Measurements from ENCODE around the gene MEGF11. TPM values are rescaled to one million over a fixed set of nuclear protein-coding genes. Genes with fewer than 3 reads are reported as not detected.

The MEGF11 gene
- polyA plus RNA-seq, 1 experiment, result 0.04 TPM

GRCh38 chr15:66198757-66199156, 54.8 kb downstream of the MEGF11 start:
- Histone ChIP-seq H3K36me3 (ENCODE audit: control insufficient read depth, insufficient read depth, low read length) (no peaks in the 10 kb centered on the region), H3K27me3 (ENCODE audit: control insufficient read depth, insufficient read depth, low read length) (peaks cover 4% of the 10 kb centered on the region; the same call in 1 of the 2 replicates), H3K4me3 (ENCODE audit: low read depth, low read length) (no peak overlapping the region)
- TF ChIP-seq CTCF (IDR thresholded peaks at IDR 0.05; ENCODE audit: insufficient read depth, low read depth, low read length), result no peak
- POLR2A ChIA-PET, result no interaction called here
- CTCF ChIA-PET, result no interaction called here
- DNase-seq (ENCODE audit: low read depth), result no peak

GRCh38 chr15:66196602-66197001, 56.9 kb downstream of the MEGF11 start:
- H3K36me3 ChIP-seq (ENCODE audit: control insufficient read depth, insufficient read depth, low read length), result no peaks in the 10 kb centered on the region
- H3K27me3 ChIP-seq (ENCODE audit: control insufficient read depth, insufficient read depth, low read length), result no peaks in the 10 kb centered on the region
- CTCF ChIA-PET, result no interaction called here
- no peak for DNase-seq (ENCODE audit: low read depth)
- no peak for TF ChIP-seq CTCF (IDR thresholded peaks at IDR 0.05; ENCODE audit: insufficient read depth, low read depth, low read length)
- POLR2A ChIA-PET, result no interaction called here
- no peak overlapping the region for H3K4me3 ChIP-seq (ENCODE audit: low read depth, low read length)

- CTCF ChIA-PET, result no interaction called here
- Histone ChIP-seq H3K36me3 (ENCODE audit: control insufficient read depth, insufficient read depth, low read length) (no peaks in the 10 kb centered on the region), H3K27me3 (ENCODE audit: control insufficient read depth, insufficient read depth, low read length) (no peaks in the 10 kb centered on the region), H3K4me3 (ENCODE audit: low read depth, low read length) (no peak overlapping the region)
- no peak for DNase-seq (ENCODE audit: low read depth)
- TF ChIP-seq CTCF (IDR thresholded peaks at IDR 0.05; ENCODE audit: insufficient read depth, low read depth, low read length), result no peak
- POLR2A ChIA-PET, result no interaction called here
Measured at GRCh38 chr15:66195621-66196230, 57.8 kb downstream of the MEGF11 start.

- peaks cover 8% of the 10 kb centered on the region for H3K27me3 ChIP-seq (ENCODE audit: control insufficient read depth, insufficient read depth, low read length)
- CTCF ChIA-PET, result interaction anchor here (0.9 to 2.4 kb wide), 3 partner anchors 11 to 277 kb away, joined by 3 to 9 read pairs (median 3); no protein-coding TSS in a partner anchor
- POLR2A ChIA-PET, result no interaction called here
- no peak for TF ChIP-seq CTCF (IDR thresholded peaks at IDR 0.05; ENCODE audit: insufficient read depth, low read depth, low read length)
- no peak for DNase-seq (ENCODE audit: low read depth)
- no peaks in the 10 kb centered on the region for H3K36me3 ChIP-seq (ENCODE audit: control insufficient read depth, insufficient read depth, low read length)
- no peak overlapping the region for H3K4me3 ChIP-seq (ENCODE audit: low read depth, low read length)
Measured at GRCh38 chr15:66193066-66193465, 60.5 kb downstream of the MEGF11 start.

GRCh38 chr15:66190746-66191145, 62.8 kb downstream of the MEGF11 start:
- no peak overlapping the region for H3K4me3 ChIP-seq (ENCODE audit: low read depth, low read length)
- H3K27me3 ChIP-seq (ENCODE audit: control insufficient read depth, insufficient read depth, low read length), result peaks cover 16% of the 10 kb centered on the region
- CTCF ChIA-PET, result interaction anchor here (1.0 to 2.4 kb wide), 4 partner anchors 8 to 275 kb away, joined by 3 to 9 read pairs (median 4); no protein-coding TSS in a partner anchor
- no peak for TF ChIP-seq CTCF (IDR thresholded peaks at IDR 0.05; ENCODE audit: insufficient read depth, low read depth, low read length)
- no peak for DNase-seq (ENCODE audit: low read depth)
- H3K36me3 ChIP-seq (ENCODE audit: control insufficient read depth, insufficient read depth, low read length), result no peaks in the 10 kb centered on the region
- POLR2A ChIA-PET, result no interaction called here
